ENCODE results near the gene CDC42BPB.
A peak's percentile ranks its signal among the peaks of the same experiment; 100 is the strongest.

The CDC42BPB gene

GRCh38 chr14:102957222-102957621, 100.1 kb downstream of the CDC42BPB start:
- DNase-seq, result no peak

GRCh38 chr14:102955636-102956408, 101.5 kb downstream of the CDC42BPB start:
- no peak for DNase-seq

- no peak for DNase-seq
Measured at GRCh38 chr14:102954081-102954789, 103.1 kb downstream of the CDC42BPB start.

GRCh38 chr14:102953100-102953499, 104.2 kb downstream of the CDC42BPB start:
- DNase-seq, result no peak

GRCh38 chr14:102952276-102952675, 105.1 kb downstream of the CDC42BPB start:
- DNase-seq, result no peak

GRCh38 chr14:102951799-102952198, 105.5 kb downstream of the CDC42BPB start:
- DNase-seq, result no peak

- no peak for DNase-seq
Measured at GRCh38 chr14:102951034-102951433, 106.3 kb downstream of the CDC42BPB start.

DNA sequence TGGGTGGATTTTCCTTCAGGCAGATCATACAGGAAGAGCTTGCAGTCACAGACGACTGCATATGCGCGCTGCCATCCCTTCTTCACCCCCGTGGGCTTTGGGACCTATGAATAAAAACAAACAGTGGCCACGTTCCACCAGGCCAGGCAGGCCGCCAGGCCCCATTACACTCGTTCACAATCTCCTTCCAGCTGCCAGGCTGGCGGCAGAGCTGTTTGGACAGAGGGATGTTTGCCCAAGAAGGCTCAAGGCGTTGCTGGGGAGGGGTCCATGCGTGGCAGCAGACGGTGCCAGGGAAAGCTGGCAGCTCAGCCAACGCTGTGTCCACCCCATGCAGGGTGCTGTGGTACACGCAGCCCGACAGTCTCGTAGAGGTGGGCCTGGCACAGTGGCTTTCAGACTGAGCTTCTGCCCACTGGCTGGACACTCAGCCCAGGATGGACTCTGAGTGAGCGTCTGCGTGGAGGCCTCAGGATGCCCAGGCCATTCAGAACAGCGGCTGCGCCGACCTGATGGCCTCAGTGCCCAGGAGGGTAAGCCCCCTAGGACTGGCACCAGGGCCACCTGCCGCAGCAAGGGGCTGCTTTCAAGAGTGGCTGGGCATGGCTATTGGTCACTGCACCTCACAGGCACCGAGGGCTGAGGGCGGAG, 107.4 kb downstream of the CDC42BPB start:
- no peak for DNase-seq

DNA sequence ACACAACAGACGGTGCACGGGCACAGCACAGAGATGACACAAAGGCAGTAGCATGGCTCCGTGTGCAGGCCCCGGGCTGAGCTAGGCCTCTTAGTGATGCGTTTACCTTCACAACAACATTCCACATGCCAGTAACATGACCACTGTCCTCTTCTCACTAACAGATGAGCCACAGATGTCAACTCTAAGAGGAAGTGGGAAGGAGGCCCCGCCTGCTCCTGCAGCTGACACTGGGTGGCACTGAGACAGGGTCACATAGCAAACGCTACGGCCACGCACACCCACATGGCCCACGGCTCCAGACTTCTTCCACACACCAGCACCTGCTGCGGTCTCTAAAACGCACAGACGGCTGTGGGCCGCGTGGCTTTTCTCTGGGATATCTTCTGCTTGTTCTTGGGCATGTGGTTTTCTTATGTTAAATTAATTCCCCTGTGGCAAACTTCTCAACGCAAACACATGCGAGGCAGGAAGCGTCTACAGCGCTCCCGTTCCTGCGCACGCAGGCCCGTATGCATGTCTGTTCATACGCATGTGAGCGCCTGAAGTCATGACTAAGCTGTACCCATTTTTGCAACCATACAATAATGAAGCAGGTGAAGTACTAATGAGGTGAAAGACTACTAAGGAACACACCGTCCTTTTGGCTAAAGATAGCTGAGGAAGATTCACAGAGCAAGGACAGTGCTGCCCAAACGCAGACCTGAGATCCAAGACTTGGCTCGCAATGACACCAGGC, 108.1 kb downstream of the CDC42BPB start:
- DNase-seq, result peak; percentile 75

GRCh38 chr14:102948698-102949061, 108.7 kb downstream of the CDC42BPB start:
- DNase-seq, result no peak

GRCh38 chr14:102947321-102948103, 109.8 kb downstream of the CDC42BPB start:
- DNase-seq, result no peak

DNA sequence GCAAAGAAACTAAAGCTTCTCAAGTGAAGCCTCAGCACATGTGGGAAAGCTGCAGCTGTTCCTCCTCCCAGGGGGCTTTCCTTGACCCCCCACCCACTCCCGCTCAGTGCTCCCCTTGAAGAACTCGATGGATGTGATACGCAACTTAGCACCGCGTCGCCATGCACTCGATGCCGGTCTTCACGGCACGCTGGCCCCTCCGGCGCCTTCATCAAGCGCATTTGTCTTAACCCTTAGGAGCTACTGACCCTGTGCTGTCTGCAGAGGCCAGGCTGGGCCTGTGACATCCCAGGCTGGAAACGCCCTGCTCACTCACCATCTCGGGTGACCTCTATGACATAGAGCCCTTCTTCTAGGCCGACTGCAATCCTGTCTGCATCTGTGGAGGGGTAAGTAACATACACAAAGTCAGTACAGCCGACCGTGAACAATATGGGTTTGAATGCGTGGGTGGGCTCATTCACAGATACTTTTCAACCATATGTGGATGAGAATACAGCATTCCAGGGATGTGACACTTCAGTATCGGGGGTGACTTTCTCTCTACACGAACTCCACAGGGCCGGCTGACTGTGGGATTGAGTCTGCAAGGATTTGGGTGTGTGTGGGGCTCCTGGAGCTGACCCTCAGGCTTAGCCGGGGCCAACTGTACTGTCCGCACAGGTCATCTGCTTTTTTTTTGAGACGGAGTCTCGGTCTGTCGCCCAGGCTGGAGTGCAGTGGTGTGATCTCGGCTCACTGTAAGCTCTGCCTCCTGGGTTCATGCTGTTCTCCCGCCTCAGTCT, 111.8 kb downstream of the CDC42BPB start:
- DNase-seq, result no peak

DNA sequence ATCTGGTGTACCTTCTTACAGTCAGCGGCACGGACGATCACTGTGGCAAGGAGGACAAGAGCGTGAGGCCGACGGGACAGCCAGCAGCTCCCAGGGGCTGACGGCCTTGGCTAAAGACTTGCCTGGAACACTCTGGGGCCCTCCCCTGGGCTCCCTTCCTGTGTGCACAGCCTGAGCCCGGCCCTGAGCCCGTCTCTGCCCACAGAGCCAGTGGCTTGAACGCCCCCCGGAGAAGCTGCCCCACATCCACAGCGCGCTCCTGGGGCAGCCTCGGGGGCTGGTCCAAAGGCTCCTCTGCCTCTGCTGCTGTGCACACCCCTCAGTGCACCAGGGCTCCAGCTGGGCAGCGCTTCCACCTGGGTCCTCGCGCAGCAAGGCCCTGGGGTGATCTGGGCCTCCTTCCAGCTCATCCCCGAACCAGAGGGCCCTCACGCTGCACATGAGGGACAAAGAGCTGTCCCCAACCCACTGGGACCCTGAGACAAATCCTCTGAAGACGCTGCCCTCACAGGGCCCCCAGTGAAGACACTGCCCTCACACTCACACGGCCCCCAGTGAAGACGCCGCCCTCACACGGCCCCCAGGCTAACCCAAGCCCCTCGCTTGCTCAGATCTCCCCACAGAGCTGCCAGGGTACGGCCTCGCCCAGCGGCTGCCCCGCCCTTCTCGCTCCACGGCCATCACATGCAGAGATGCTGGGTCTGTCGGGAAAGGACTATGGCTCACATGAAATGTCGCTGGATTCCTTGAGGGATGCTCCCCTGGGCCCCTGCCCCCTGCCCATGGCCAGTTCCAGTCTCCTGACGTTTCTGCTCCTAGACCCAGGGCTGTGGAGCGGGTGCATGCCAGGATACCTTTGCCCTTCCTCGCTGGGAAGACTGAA, 112.7 kb downstream of the CDC42BPB start:
- no peak for DNase-seq

DNA sequence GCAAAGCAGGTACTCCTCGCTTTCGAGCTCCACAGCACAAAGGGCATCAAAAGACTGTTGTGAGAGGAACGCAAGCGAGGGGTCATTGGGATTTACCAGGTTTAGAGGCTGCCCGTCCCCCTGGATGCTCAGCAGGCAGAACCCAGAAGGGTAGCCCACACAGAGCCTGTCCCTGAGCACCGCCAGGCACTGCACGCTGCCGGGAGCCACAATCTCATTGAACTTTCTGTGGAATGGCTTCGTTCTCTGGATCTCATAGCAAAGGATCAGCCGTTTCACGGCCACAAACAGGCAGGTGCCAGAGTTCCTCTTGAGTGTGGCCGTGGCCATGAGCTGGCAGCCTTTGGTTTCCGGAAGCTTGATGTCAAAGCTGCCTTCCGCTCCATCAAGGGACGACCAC, 113.4 kb downstream of the CDC42BPB start:
- no peak for DNase-seq

GRCh38 chr14:102943454-102943853, 113.9 kb downstream of the CDC42BPB start:
- no peak for DNase-seq

DNA sequence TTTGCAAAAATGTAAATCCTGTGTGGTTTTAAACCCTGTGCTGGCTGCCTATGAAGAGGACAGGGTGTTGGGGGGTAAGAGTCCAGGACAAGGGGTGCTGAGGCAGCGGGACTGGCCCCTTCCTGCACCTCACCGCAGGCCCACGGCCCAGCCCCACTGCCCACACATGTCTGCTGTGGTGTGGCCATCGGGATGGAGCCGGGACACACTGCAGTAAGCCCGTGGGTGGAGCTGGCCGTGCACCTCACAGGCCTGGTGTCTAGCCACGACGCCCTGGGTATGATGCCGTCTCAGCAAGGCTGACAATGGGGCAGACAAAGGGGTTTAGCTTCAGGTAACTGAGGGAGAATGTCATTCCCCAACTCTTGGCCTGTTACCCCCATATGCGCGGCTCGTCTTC, 115.3 kb downstream of the CDC42BPB start:
- no peak for DNase-seq

- DNase-seq, result no peak
Measured at GRCh38 chr14:102941419-102942011, 115.8 kb downstream of the CDC42BPB start.

DNA sequence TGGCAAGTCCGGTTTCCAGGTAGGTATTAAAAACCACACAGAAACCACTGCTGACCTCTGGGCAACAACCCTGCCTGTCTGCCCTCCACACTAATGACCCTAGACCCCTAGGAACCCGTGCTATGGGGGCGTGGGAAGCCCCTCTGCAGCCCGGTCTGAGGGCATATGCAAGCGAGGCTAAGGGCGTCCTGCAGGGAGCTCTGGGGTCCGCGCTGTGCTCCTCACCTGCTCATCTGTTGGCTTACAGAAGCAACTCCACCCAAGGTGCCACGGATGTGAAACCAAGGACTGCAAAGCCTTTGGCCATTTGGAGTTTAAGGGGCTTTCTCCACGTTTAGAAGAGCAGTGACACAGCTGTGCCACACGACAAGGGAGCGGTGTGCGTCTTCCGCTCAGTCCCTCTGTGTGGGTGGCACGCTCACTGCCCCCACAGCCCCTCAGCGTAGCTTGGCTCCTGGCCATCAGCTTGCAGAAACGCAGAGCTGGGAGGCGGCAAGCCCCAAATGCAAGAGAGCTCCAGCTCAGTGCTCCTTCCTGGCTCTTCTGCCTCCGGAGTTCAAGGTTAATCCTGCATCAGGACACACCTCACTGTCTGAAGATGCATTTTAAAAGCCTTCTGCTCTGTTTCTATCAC, 116.5 kb downstream of the CDC42BPB start:
- DNase-seq, result no peak

- DNase-seq, result no peak
Measured at GRCh38 chr14:102939820-102940561, 117.4 kb downstream of the CDC42BPB start.
